Cardiac muscle cell (in vitro differentiated cells and primary cell): ENCODE results near the gene COL18A1. TPM values are rescaled to one million over a fixed set of nuclear protein-coding genes. Genes with fewer than 3 reads are reported as not detected.

Source experiments
- DNase-seq, 2 donors: peaks; one replicate each; pipeline versions ENCODE4 v3.0.0 to v3.0.0-alpha.2; 2010 to 2017; ENCODE audit warnings: low read depth in 1 of 2, low spot score in 1 of 2
- H3K27ac ChIP-seq: fragments of 200-600 bp; sonication (generic); 2 replicates; pipeline ENCODE4 v1.5.1; 2016
- H3K27me3 ChIP-seq: fragments of 200-600 bp; sonication (generic); 2 replicates; pipeline ENCODE4 v1.6.0; 2016; ENCODE audit warnings: control low read depth
- H3K36me3 ChIP-seq: fragments of 200-600 bp; sonication (generic); 2 replicates; pipeline ENCODE4 v1.5.1; 2016; ENCODE audit warnings: control low read depth
- H3K4me1 ChIP-seq: fragments of 200-600 bp; sonication (generic); 2 replicates; pipeline ENCODE4 v1.8.1; 2017; ENCODE audit warnings: low read depth, mild to moderate bottlenecking, mixed run types
- H3K4me3 ChIP-seq: fragments of 200-600 bp; sonication (generic); 2 replicates; pipeline ENCODE4 v1.5.1; 2016; ENCODE audit warnings: mild to moderate bottlenecking
- H3K9me3 ChIP-seq: fragments of 200-600 bp; sonication (generic); 2 replicates; pipeline ENCODE4 v1.5.1; 2017; ENCODE audit warnings: low read depth, mild to moderate bottlenecking, control low read depth
- polyA plus RNA-seq: library from polyadenylated mRNA; unstranded; fragments of >200 nt; fragmentation: Nextera tagmentation; extraction: Ambion mirVana; gene quantifications from 2 replicates; pipeline ENCODE4 v1.2.1, GENCODE V29; 2016
- total RNA-seq: library from RNA; depleted of rRNA; stranded (reverse); fragments of >200 nt; gene quantifications from 2 replicates; pipeline ENCODE4 v1.2.3, GENCODE V29; 2016
- TF ChIP-seq, protein P1 (sequence below): IDR thresholded peaks from 2 replicates; pipeline ENCODE4 v1.5.1; 2012; ENCODE audit warnings: low read depth, mild to moderate bottlenecking, low read length

The COL18A1 gene
- total and polyA plus RNA-seq, 2 experiments from 2014 or later, result 407 to 1,182 TPM

DNA sequence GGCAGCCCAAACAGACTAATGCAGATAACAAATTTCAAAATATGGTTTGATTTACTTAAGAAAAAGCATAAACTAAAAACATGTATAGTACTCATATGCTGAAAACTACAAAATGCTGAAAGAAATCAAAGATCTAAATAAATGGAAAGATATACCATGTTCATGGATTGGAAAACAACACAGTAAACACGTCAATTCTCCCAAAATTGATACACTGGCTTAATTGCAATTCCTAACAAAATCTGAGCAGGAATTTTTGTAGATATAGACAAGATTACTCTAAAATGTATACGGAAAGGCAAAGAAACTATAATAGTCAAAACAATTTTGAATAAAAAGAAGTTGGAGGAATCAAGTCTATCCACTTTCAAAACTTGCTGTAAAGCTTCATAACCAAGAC lies 116.3 kb downstream of the COL18A1 start:
- no peaks in the 10 kb centered on the region for H3K36me3 ChIP-seq
- no peak for DNase-seq
- no peaks in the 10 kb centered on the region for H3K27me3 ChIP-seq
- TF ChIP-seq, protein P1, sequence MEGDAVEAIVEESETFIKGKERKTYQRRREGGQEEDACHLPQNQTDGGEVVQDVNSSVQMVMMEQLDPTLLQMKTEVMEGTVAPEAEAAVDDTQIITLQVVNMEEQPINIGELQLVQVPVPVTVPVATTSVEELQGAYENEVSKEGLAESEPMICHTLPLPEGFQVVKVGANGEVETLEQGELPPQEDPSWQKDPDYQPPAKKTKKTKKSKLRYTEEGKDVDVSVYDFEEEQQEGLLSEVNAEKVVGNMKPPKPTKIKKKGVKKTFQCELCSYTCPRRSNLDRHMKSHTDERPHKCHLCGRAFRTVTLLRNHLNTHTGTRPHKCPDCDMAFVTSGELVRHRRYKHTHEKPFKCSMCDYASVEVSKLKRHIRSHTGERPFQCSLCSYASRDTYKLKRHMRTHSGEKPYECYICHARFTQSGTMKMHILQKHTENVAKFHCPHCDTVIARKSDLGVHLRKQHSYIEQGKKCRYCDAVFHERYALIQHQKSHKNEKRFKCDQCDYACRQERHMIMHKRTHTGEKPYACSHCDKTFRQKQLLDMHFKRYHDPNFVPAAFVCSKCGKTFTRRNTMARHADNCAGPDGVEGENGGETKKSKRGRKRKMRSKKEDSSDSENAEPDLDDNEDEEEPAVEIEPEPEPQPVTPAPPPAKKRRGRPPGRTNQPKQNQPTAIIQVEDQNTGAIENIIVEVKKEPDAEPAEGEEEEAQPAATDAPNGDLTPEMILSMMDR, result no peak
- H3K4me3 ChIP-seq, result no peak overlapping the region
- H3K4me1 ChIP-seq, result peaks cover 11% of the 10 kb centered on the region
- no peak overlapping the region for H3K27ac ChIP-seq
- H3K9me3 ChIP-seq, result peaks cover 6% of the 10 kb centered on the region

GRCh38 chr21:45522381-45522780 lies 117.4 kb downstream of the COL18A1 start:
- H3K4me1 ChIP-seq, result peaks cover 11% of the 10 kb centered on the region
- TF ChIP-seq, protein P1, result no peak
- H3K9me3 ChIP-seq, result peaks cover 6% of the 10 kb centered on the region
- H3K36me3 ChIP-seq, result no peaks in the 10 kb centered on the region
- DNase-seq, result no peak
- H3K4me3 ChIP-seq, result no peak overlapping the region
- H3K27me3 ChIP-seq, result no peaks in the 10 kb centered on the region
- no peak overlapping the region for H3K27ac ChIP-seq

GRCh38 chr21:45522986-45523385 lies 118.0 kb downstream of the COL18A1 start:
- Histone ChIP-seq H3K4me1 (peaks cover 11% of the 10 kb centered on the region), H3K9me3 (peaks cover 6% of the 10 kb centered on the region), H3K27ac (no peak overlapping the region), H3K36me3 (no peaks in the 10 kb centered on the region), H3K4me3 (no peak overlapping the region), H3K27me3 (no peaks in the 10 kb centered on the region)
- TF ChIP-seq, protein P1, result no peak
- DNase-seq, result no peak

DNA sequence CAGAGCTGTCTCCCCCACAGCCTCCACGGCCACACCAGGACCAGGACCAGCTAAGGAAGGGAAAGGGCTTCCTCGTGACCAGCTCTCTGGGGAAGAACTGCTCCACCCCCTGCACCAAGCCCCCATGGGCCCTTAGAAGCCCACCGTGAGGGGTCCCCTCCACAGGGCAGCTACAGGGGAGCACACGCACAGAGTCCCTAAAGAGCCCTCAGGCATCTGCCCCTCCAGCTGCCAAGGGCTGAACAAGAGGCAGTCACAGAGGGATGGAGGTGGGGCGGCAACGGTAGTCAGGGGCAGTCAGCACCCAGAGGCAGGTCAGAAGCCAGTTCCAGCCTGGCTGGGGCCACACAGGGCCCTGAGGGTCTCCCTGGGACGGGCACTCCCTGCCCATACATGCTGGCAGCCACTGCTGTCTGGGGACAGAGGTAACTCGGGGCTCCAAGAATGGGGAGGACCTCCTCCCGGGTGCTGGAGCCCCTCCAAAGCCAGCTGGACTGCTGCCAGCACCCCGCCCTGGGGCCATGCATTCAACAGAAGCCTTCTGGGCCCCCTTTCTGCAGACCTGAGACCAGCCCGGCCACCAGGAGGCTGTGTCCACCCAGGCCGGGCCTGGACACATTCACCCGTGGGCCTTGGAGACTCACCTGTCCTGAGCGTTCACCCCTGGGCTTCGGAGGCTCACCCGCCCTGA lies 118.6 kb downstream of the COL18A1 start:
- no peaks in the 10 kb centered on the region for H3K36me3 ChIP-seq
- peaks cover 6% of the 10 kb centered on the region for H3K9me3 ChIP-seq
- no peak overlapping the region for H3K4me3 ChIP-seq
- H3K27me3 ChIP-seq, result no peaks in the 10 kb centered on the region
- no peak overlapping the region for H3K27ac ChIP-seq
- no peak for DNase-seq
- H3K4me1 ChIP-seq, result peaks cover 11% of the 10 kb centered on the region
- TF ChIP-seq, protein P1, result no peak

DNA sequence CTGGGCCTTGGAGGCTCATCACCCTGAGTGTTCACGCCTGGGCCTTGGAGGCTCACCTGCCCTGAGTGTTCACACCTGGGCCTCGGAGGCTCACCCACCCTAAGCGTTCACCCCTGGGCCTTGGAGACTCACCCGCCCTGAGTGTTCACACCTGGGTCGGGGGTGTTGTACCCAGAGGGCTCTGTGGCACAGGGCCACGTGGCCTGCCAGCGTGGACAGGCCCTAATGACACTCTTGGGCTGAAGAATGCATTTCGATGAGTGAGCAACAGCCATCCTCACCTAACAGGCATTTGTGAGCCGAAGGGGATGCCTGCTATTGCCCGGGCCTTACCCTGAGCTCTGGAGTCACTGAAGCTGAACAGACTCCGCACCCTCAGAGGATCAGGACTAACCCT lies 119.8 kb downstream of the COL18A1 start:
- H3K27ac ChIP-seq, result peak overlapping the region; percentile 86
- H3K4me1 ChIP-seq, result peaks cover 11% of the 10 kb centered on the region
- H3K27me3 ChIP-seq, result no peaks in the 10 kb centered on the region
- TF ChIP-seq, protein P1, result no peak
- DNase-seq, result no peak
- peaks cover 6% of the 10 kb centered on the region for H3K9me3 ChIP-seq
- no peak overlapping the region for H3K4me3 ChIP-seq
- H3K36me3 ChIP-seq, result no peaks in the 10 kb centered on the region
